Thoracic aorta (tissue), 2 donors: ENCODE results near the gene SPATA22. TPM values are rescaled to one million over a fixed set of nuclear protein-coding genes. Genes with fewer than 3 reads are reported as not detected.

Experiments
- ATAC-seq: fragments of 150-250 bp; one replicate; pipeline ENCODE4 v1.8.0; 2017; ENCODE audit warnings: low read depth; ENCODE audit not compliant: insufficient number of reproducible peaks, low FRiP score
- DNase-seq: peaks from one replicate; pipeline ENCODE4 v3.0.0-alpha.2; 2020; ENCODE audit warnings: low spot score
- H3K27ac ChIP-seq, 2 donors: fragments of 200-600 bp; sonication (generic); 1 replicate in 1 of 2; 2 replicates in 1 of 2; pipeline ENCODE4 v1.5.1; 2016; ENCODE audit warnings: mild to moderate bottlenecking in 2 of 2, moderate library complexity in 2 of 2
- H3K27me3 ChIP-seq: fragments of 200-600 bp; sonication (generic); replicated peaks from 2 replicates; pipeline ENCODE4 v1.6.0; 2016; ENCODE audit warnings: mild to moderate bottlenecking; ENCODE audit not compliant: insufficient read depth
- H3K36me3 ChIP-seq: fragments of 200-600 bp; sonication (generic); one replicate; pipeline ENCODE4 v1.5.1; 2016
- H3K4me1 ChIP-seq, 2 donors: fragments of 200-600 bp; sonication (generic); 1 replicate in 1 of 2; 2 replicates in 1 of 2; pipeline versions ENCODE4 v1.5.1 to v1.6.0; 2016; ENCODE audit warnings: low read depth in 2 of 2, mild to moderate bottlenecking in 1 of 2; ENCODE audit not compliant: control insufficient read depth in 1 of 2
- H3K4me3 ChIP-seq: fragments of 200-600 bp; sonication (generic); 2 replicates; pipeline ENCODE4 v1.5.1; 2016; ENCODE audit warnings: mild to moderate bottlenecking
- H3K9me3 ChIP-seq: fragments of 200-600 bp; sonication (generic); 2 replicates; pipeline ENCODE4 v1.5.1; 2016
- CTCF ChIP-seq: fragments of 200-600 bp; sonication (generic); IDR thresholded peaks from one replicate; pipeline ENCODE4 v1.5.1; 2019; ENCODE audit warnings: antibody characterized with exemption
- total RNA-seq, 2 donors: library from RNA; depleted of rRNA; stranded (reverse); fragments of >200 nt; gene quantifications; one replicate each; pipeline versions ENCODE4 v1.1.0 to v1.2.3, GENCODE V29; 2016

The SPATA22 gene
- total RNA-seq, 2 donors from 2014 or later = not detected

GRCh38 chr17:3506054-3506453 is 34.4 kb upstream of the SPATA22 start:
- Histone ChIP-seq H3K4me3 (no peak overlapping the region), H3K9me3 (no peaks in the 10 kb centered on the region), H3K4me1 (no peaks in the 10 kb centered on the region), H3K27me3 (no peaks in the 10 kb centered on the region), H3K36me3 (no peaks in the 10 kb centered on the region), H3K27ac (no peak overlapping the region)
- no peak for TF ChIP-seq CTCF
- DNase-seq (no peak), ATAC-seq (no peak)

- no peaks in the 10 kb centered on the region for H3K36me3 ChIP-seq
- no peaks in the 10 kb centered on the region for H3K4me1 ChIP-seq
- ATAC-seq = no peak
- H3K27ac ChIP-seq = no peak overlapping the region
- TF ChIP-seq CTCF = no peak
- H3K9me3 ChIP-seq = no peaks in the 10 kb centered on the region
- H3K27me3 ChIP-seq = no peaks in the 10 kb centered on the region
- no peak for DNase-seq
- no peak overlapping the region for H3K4me3 ChIP-seq
Observed at GRCh38 chr17:3505008-3505407, 33.4 kb upstream of the SPATA22 start.

GRCh38 chr17:3503285-3503684 is 31.7 kb upstream of the SPATA22 start:
- no peaks in the 10 kb centered on the region for H3K27me3 ChIP-seq
- H3K36me3 ChIP-seq = no peaks in the 10 kb centered on the region
- TF ChIP-seq CTCF = no peak
- no peak overlapping the region for H3K27ac ChIP-seq
- ATAC-seq = no peak
- no peaks in the 10 kb centered on the region for H3K4me1 ChIP-seq
- H3K4me3 ChIP-seq = no peak overlapping the region
- H3K9me3 ChIP-seq = no peaks in the 10 kb centered on the region
- DNase-seq = no peak

- Histone ChIP-seq H3K9me3 (no peaks in the 10 kb centered on the region), H3K4me3 (no peak overlapping the region), H3K36me3 (no peaks in the 10 kb centered on the region), H3K4me1 (no peaks in the 10 kb centered on the region), H3K27ac (no peak overlapping the region), H3K27me3 (no peaks in the 10 kb centered on the region)
- DNase-seq (no peak), ATAC-seq (no peak)
- no peak for TF ChIP-seq CTCF
Observed at GRCh38 chr17:3502466-3502865, 30.8 kb upstream of the SPATA22 start.

- Histone ChIP-seq H3K27me3 (no peaks in the 10 kb centered on the region), H3K9me3 (no peaks in the 10 kb centered on the region), H3K4me3 (no peak overlapping the region), H3K36me3 (no peaks in the 10 kb centered on the region), H3K27ac (no peak overlapping the region), H3K4me1 (no peaks in the 10 kb centered on the region)
- ATAC-seq (no peak), DNase-seq (no peak)
- TF ChIP-seq CTCF = no peak
Observed at GRCh38 chr17:3501344-3501743, 29.7 kb upstream of the SPATA22 start.
